Measurements from ENCODE around the gene FRZB.
"Not testable (repeated sequence)": the region's sequence is repeated elsewhere in the genome, so short reads cannot be mapped to it uniquely, and the experiment has no call there.

Gene FRZB

DNA sequence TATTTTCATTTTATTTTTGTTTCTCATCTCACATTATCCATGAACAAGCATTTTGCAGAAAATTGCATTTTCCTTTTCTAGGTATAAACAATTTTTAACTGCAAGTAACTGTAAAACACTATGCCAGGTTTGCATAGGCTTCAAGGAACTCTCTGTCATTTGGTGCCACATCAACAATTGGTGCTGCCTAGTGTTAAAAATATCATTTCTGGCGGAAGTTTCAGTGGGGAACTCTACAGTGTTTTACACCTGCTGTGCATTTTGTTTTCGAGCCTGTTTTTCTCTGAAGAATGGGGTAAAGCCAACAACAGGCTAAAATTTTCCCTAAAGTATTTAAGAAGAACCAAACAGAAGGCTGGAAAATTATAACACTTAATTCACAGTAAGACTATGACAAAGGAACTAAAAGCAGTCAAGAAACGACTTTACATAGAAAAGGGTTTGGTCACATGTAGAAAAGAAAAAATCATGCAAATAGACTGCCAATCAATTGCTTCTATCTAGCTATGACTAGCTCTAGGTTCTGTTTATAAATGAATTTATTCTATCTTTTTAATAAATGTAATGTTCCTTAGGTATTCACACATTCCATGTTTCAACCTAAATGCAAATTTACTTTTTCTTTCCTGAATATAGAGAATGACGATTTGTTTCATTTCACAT lies 21.4 kb upstream of the FRZB start:
- DNase-seq = no peak

DNA sequence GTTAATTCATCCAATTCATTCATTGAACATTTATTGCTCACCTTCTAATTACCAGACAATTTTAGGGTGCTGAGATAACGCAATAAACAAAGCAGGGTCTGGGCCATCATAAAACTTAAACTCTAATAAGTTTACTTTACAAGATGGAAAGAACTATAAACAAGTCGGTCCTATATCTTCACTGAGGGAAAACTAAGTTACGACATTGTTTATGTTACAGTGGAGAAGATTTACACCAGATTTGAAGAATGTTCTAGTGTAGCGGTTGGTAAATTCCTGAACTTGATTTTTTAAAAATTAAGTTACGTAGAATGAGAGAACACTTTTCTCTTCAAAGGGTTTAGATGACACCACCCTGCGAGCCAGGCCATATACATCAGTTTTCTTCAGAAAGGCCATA lies 20.7 kb upstream of the FRZB start:
- DNase-seq = no peak

- DNase-seq = no peak
These were observed 19.3 kb upstream of the FRZB start for GRCh38 chr2:182885771-182886170.

DNA sequence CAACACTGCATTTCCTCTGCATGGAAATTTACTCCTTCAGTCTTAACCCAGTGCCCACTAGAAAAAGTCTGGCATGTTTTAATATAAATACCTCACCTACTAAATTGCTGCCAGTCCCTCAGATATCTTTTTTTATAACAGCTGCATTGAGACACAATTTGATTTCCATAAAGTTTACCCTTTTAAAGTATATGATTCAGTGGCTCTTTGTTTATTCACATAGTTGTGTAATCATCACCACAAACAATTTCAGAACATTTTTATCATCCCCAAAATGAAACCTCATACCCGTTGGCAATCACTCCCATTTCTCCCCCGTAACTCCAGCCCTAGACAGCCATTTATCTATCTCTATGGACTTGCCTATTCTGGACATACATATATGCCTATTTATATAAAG lies 17.0 kb upstream of the FRZB start:
- peak; percentile 6 for DNase-seq

DNA sequence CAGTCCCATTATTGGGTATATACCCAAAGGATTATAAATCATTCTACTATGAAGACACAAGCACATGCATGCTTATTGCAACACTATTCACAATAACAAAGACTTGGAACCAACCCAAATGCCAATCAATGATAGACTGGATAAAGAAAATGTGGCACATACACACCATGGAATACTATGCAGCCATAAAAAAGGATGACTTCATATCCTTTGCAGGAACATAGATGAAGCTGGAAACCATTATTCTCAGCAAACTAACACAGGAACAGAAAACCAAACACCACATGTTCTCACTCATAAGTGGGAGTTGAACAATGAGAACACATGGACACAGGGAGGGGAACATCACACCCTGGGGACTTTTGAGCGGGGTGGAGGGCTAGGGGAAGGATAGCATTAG lies 13.7 kb upstream of the FRZB start:
- DNase-seq = not testable (repeated sequence)

- not testable (repeated sequence) for DNase-seq
These were observed 10.2 kb upstream of the FRZB start for GRCh38 chr2:182876653-182877052.

DNA sequence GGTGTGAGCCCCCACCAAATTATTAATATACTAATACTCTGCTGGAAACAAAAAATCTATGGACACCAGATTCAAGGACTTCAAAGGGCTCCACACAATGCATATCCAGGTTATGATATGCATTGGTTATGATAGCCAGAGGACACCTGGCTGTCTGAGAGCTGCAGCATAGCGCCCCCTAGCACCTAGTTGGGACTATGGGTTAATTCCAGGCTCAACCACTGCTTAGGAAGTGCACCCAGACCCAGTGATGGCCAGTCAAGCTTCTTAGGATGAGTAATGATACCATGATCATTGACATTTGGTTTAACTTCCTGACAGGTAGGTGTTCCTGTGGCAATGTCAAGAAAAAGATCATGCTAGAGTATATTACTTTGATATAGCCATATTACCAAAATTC lies 3.8 kb upstream of the FRZB start:
- DNase-seq = peak; percentile 16

DNA sequence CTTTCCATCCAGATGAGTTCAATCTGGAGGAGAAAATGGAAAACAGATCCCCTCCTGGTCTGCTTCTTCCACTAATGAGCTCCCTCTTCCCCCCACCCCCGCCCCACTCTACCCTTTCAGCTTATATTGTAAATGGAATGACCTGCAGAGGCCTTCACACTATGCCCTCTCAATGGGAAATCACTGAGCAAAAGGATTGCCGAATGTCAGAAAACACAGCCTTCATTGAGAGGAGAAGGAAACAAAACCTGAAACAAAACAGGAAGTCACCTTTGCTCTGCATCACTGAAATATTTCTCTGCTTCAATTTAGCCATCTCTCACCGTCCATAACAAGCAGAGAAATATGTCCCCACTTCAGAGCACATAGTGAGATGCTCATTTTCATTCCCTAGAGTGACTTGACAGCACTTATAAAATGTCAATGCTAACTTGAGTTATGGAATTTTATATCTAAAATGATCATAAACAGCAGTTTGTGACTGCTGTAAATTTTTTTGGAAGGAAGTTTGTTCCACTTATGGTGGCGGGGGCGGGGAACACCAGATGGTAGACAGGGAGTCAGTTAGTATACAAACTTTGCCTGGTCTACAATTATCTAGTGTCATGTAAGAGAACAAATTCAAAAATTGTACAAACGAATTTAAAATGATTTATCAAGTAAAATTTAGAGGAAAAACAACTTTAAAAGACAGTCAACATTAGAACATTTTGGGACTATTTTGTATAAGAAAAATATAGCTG lies 1.8 kb upstream of the FRZB start:
- DNase-seq = no peak

GRCh38 chr2:182867426-182868053 lies 1.1 kb upstream of the FRZB start:
- no peak for DNase-seq

DNA sequence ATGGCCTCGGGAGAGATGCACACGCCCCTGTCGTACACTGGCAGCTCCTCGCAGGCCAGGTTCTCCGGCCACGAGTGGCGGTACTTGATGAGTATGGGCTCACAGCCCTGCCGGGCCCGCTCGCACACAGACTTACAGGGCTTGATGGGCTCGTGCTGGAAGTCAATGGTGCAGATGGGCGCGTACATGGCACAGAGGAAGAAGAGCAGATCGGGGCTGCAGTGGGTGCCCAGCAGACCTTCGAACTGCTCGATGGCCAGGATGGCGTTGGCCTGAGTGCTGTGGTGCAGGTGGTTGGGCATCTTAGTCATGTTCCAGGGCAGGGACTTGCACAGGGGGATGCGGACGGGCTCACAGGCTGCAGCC lies 359 bp downstream of the FRZB start:
- no peak for DNase-seq

DNA sequence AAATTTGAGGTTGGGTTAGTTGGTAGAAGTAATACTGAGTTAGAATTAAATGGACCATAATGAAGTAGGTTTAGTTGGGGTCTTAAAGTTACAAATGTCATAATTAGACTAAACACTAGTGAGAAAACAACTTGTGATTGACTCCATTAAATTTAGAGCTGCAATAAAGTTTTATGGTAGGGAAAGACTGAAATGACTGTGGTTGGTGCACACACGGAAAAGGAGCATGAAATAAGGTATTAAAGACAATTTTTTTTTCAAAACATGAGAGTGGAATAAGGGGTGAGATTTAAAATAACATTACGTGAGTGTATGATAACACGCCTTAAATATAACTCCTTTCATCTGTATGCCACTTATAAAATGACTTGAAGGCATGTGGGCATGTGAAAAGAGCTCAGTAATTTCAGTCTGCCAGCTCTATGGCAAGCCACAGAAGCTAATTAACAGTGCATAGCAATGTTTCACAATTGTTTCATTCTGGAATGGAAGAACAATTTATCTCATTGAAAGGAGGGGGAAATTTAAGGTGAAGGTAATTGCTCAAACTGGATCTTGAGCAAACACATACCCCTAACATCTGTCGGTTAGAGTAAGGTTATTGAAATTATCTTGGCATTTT lies 1.4 kb downstream of the FRZB start:
- no peak for DNase-seq

GRCh38 chr2:182863642-182864041 lies 2.8 kb downstream of the FRZB start:
- no peak for DNase-seq

DNA sequence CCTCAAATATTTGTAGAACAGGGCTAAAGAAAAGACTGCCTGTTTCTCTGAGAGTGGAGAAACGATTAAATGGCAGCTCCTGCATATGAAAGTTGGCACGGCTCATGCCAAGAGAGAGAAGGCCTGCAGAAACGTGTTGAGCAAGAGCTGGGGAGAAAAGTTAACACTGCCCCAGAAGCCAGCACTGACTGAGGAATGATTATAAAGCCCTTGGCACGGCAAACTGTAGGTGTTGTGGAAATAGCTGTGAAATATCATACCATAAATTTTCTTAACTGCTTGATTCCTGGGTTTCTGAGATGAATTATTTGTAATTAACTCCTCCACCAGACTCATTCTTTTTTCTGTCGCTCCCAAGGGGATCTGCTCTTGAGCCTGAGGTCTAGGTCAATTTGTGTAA lies 4.3 kb downstream of the FRZB start:
- DNase-seq = no peak

GRCh38 chr2:182860858-182861257 lies 5.6 kb downstream of the FRZB start:
- DNase-seq = no peak

- no peak for DNase-seq
These were observed 7.8 kb downstream of the FRZB start for GRCh38 chr2:182858671-182859070.

DNA sequence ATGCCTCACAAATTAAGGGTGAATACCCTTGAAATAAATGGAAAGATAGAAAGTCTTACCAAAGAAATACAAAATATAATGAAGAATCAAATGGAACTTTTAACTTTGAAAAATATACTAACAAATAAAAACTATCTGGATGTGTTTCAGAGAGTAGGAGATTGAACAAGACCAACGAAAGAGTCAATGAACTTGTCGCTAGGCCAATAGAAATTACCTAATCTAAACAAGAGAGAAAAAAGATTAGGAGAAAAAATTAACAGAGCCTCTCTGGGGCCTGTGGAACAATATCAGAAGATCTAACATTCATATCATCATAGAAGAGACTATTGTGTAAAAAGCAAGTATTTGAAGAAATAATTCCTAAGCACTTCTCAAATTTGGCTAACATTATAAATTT lies 11.1 kb downstream of the FRZB start:
- DNase-seq = no peak

GRCh38 chr2:182854375-182855105 lies 11.9 kb downstream of the FRZB start:
- no peak for DNase-seq

GRCh38 chr2:182852801-182853200 lies 13.6 kb downstream of the FRZB start:
- DNase-seq = no peak

GRCh38 chr2:182852090-182852489 lies 14.3 kb downstream of the FRZB start:
- DNase-seq = peak; percentile 39

DNA sequence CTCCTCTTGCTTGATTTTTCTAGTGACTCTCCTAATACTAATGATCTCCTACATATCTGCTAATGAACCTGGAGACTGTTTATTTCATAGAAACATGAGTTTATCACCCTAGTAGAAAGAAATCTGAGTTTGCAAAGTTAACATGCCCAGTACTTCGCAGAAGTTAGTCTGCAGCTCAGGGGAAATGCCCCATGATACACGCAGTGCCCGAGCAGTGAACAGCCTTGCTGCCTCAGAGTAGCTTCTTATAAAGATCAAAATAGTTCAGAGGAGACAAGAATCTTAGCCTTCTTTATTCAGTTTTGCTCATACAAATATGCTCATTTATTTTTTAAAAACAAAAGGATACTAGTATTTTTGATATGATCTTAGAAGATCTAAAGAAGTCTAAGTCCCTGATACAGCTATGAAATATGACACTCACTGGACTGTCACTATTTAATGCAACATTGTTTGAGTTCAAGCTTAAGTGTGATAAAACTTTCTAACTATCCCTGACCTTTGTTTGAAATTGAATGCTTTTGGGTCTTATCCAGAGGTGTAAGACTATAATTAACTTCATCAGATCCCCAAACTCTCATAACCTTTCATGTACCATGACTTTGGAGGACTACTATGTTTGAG lies 20.5 kb downstream of the FRZB start:
- no peak for DNase-seq

GRCh38 chr2:182836451-182836850 lies 30.0 kb downstream of the FRZB start:
- DNase-seq = no peak

DNA sequence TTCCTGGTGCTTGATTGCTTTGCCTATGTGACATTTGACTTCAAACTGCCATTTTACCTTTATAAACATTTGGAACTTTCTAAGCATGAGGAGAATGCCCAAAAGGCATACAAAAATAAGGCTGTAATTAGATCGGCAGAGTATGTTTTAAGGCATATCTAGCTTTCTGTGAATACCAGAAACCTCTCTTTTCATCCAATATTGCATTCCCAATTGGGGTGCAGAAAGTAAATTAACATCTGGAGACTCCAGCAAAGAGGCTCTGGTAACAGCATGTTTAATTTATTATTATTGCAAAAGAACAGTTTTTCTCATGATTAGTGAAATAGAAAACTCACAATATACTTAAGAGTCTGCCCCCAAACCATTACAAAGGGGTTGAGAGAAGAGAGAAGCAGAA lies 32.1 kb downstream of the FRZB start:
- DNase-seq = no peak
